Astrocyte (in vitro differentiated cells and primary cell): ENCODE results near the gene CDH22. TPM values are rescaled to one million over a fixed set of nuclear protein-coding genes. Genes with fewer than 3 reads are reported as not detected.
A peak's percentile ranks its signal among the peaks of the same experiment; 100 is the strongest.

Experiments
- DNase-seq: peaks from one replicate; pipeline ENCODE4 v3.0.0-alpha.2; 2010; ENCODE audit warnings: low read depth
- FAIRE-seq: peaks from 2 replicates; lab custom pipeline; 2011; peaks lifted over from hg19 to GRCh38; lab: Jason Lieb, UNC
- H2AFZ ChIP-seq: 2 replicates; pipeline ENCODE4 v1.6.0; 2012; ENCODE audit warnings: low read depth, low read length, inconsistent platforms
- H3K27ac ChIP-seq: 2 replicates; pipeline ENCODE4 v1.5.1; 2011; ENCODE audit warnings: low read depth, low read length, inconsistent platforms
- H3K27me3 ChIP-seq: 2 replicates; pipeline ENCODE4 v1.6.0; 2011; ENCODE audit warnings: low read length, inconsistent platforms; ENCODE audit not compliant: insufficient read depth
- H3K36me3 ChIP-seq: 2 replicates; pipeline ENCODE4 v1.5.1; 2011; ENCODE audit warnings: low read length, inconsistent platforms; ENCODE audit not compliant: insufficient read depth
- H3K4me1 ChIP-seq: 2 replicates; pipeline ENCODE4 v1.5.1; 2011; ENCODE audit warnings: low read length, inconsistent platforms; ENCODE audit not compliant: insufficient read depth
- H3K4me2 ChIP-seq: 2 replicates; pipeline ENCODE4 v1.6.0; 2012; ENCODE audit warnings: low read length, inconsistent platforms
- H3K4me3 ChIP-seq: 2 replicates; pipeline ENCODE4 v1.5.1; 2011; ENCODE audit warnings: low read depth, mild to moderate bottlenecking, low read length, inconsistent platforms; ENCODE audit not compliant: insufficient read depth
- H3K79me2 ChIP-seq: 2 replicates; pipeline ENCODE4 v1.6.0; 2012; ENCODE audit warnings: mild to moderate bottlenecking, low read length, inconsistent platforms; ENCODE audit not compliant: insufficient read depth
- H3K9ac ChIP-seq: 2 replicates; pipeline ENCODE4 v1.6.0; 2012; ENCODE audit warnings: mild to moderate bottlenecking, low read length, inconsistent platforms
- H3K9me3 ChIP-seq: 2 replicates; pipeline ENCODE4 v1.5.1; 2012; ENCODE audit warnings: low read depth, mild to moderate bottlenecking, low read length, inconsistent platforms; ENCODE audit not compliant: insufficient read depth
- H4K20me1 ChIP-seq: 2 replicates; pipeline ENCODE4 v1.6.0; 2012; ENCODE audit warnings: low read length, inconsistent platforms; ENCODE audit not compliant: insufficient read depth
- H3K27ac Mint-ChIP-seq: one replicate; pipeline ENCODE4 v1.8.0; 2021; ENCODE audit warnings: mild to moderate bottlenecking, mixed read lengths; ENCODE audit not compliant: unreplicated experiment
- H3K27me3 Mint-ChIP-seq: one replicate; pipeline ENCODE4 v1.8.0; 2021; ENCODE audit warnings: low read depth, mixed read lengths; ENCODE audit not compliant: unreplicated experiment
- H3K36me3 Mint-ChIP-seq: one replicate; pipeline ENCODE4 v1.8.0; 2021; ENCODE audit warnings: low read depth, mixed read lengths; ENCODE audit not compliant: unreplicated experiment
- H3K4me1 Mint-ChIP-seq: one replicate; pipeline ENCODE4 v1.8.0; 2021; ENCODE audit warnings: low read depth, mixed read lengths; ENCODE audit not compliant: unreplicated experiment
- H3K4me3 Mint-ChIP-seq: one replicate; pipeline ENCODE4 v1.8.0; 2021; ENCODE audit warnings: mild to moderate bottlenecking, moderate library complexity, mixed read lengths; ENCODE audit not compliant: unreplicated experiment
- H3K9me3 Mint-ChIP-seq: one replicate; pipeline ENCODE4 v1.8.0; 2021; ENCODE audit warnings: mild to moderate bottlenecking, mixed read lengths; ENCODE audit not compliant: unreplicated experiment
- EZH2 ChIP-seq: IDR thresholded peaks from 2 replicates; pipeline ENCODE4 v1.6.1; 2012; ENCODE audit warnings: mild to moderate bottlenecking, low read length, inconsistent platforms; ENCODE audit not compliant: insufficient read depth
- total RNA-seq: library from RNA; stranded (reverse); gene quantifications from 2 replicates; pipeline ENCODE4 v1.2.1, GENCODE V29; 2021
- TF ChIP-seq, protein P1 (sequence below): IDR thresholded peaks from 2 replicates; pipeline ENCODE4 v1.5.1; 2011; ENCODE audit warnings: low read depth, mild to moderate bottlenecking, inconsistent platforms, low read length, moderate library complexity; ENCODE audit not compliant: insufficient read depth

The CDH22 gene
- total RNA-seq, 1 donor from 2014 or later = not detected

DNA sequence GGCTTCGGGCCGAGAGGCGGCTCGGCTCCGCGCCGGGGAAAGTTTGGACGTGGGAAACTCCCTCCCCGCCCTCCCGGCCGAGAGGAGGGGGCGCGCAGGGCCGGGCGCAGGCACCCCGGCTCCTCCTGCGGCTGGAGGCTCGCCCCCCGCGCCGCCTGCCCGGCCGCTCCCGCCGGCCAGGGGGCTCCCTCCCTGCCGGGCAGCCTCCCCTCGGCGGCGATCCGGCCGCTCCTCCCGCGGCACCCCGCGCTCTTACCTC is 370 bp downstream of the CDH22 start:
- Mint-ChIP-seq H3K9me3 (no peaks in the 10 kb centered on the region), H3K4me3 (no peak overlapping the region), H3K4me1 (peaks cover 5% of the 10 kb centered on the region), H3K27ac (no peak overlapping the region), H3K27me3 (peaks cover 81% of the 10 kb centered on the region), H3K36me3 (no peaks in the 10 kb centered on the region)
- peaks cover 3% of the 10 kb centered on the region for H4K20me1 ChIP-seq
- H3K4me2 ChIP-seq = peak overlapping the region; percentile 76
- TF ChIP-seq, protein P1, sequence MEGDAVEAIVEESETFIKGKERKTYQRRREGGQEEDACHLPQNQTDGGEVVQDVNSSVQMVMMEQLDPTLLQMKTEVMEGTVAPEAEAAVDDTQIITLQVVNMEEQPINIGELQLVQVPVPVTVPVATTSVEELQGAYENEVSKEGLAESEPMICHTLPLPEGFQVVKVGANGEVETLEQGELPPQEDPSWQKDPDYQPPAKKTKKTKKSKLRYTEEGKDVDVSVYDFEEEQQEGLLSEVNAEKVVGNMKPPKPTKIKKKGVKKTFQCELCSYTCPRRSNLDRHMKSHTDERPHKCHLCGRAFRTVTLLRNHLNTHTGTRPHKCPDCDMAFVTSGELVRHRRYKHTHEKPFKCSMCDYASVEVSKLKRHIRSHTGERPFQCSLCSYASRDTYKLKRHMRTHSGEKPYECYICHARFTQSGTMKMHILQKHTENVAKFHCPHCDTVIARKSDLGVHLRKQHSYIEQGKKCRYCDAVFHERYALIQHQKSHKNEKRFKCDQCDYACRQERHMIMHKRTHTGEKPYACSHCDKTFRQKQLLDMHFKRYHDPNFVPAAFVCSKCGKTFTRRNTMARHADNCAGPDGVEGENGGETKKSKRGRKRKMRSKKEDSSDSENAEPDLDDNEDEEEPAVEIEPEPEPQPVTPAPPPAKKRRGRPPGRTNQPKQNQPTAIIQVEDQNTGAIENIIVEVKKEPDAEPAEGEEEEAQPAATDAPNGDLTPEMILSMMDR = no peak
- no peak for TF ChIP-seq EZH2
- FAIRE-seq = no peak
- peaks cover 2% of the 10 kb centered on the region for H3K4me1 ChIP-seq
- H3K9ac ChIP-seq = no peak overlapping the region
- no peaks in the 10 kb centered on the region for H3K79me2 ChIP-seq
- no peak overlapping the region for H3K27ac ChIP-seq
- H2AFZ ChIP-seq = no peak overlapping the region
- peaks cover 76% of the 10 kb centered on the region for H3K27me3 ChIP-seq
- no peaks in the 10 kb centered on the region for H3K36me3 ChIP-seq
- no peaks in the 10 kb centered on the region for H3K9me3 ChIP-seq
- DNase-seq = no peak
- H3K4me3 ChIP-seq = no peak overlapping the region

DNA sequence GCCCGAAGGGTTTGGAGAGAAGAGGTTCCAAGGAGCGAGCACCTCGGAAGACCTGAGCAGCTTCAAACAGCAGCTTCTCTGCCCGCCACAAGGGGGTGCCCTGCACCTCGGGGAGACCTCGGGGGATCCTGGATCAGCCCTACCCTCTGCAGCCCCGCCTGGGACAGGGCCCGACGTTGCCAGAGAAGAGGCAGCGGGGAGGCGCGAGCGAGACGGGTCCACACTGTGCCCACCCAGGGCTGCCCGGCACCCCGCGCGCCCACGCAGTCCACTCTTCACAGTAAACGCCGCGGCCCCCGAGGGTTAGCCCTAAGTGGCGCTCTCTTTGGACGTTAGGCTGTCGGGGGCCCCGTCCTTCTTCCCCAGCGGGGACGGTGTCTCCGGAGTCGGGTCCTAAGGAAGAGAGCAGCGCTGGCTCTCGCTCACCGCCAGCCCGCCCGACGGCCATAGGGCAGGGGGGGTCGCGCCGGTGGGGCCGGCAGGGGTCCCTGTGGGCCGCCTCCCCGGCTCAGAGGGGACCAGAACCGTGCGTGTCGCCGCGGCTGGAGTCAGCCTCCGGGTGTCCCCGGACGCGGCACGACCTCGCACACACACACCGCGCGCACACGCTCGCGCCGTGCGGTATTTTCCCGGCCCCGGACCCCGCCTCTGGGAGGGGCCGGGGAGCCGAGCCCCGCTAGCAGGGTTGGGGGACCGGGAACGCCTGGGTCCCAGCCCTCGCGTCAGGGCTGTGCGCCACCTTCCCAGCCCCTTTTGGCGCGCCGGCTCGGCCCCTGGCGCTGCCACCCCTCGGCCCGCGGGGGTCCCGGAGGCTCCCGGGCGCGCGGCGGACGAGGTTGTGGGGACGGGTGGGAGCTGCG is 929 bp downstream of the CDH22 start:
- Histone ChIP-seq H3K9me3 (no peaks in the 10 kb centered on the region), H3K9ac (no peak overlapping the region), H3K4me1 (peaks cover 2% of the 10 kb centered on the region), H3K4me2 (peak overlapping the region; percentile 76), H3K27me3 (peaks cover 74% of the 10 kb centered on the region), H3K79me2 (no peaks in the 10 kb centered on the region), H3K36me3 (no peaks in the 10 kb centered on the region), H2AFZ (no peak overlapping the region), H4K20me1 (peaks cover 3% of the 10 kb centered on the region), H3K27ac (no peak overlapping the region), H3K4me3 (no peak overlapping the region)
- H3K27ac Mint-ChIP-seq = no peak overlapping the region
- TF ChIP-seq, protein P1 = peak; percentile 49
- TF ChIP-seq EZH2 = peak; percentile 99
- H3K36me3 Mint-ChIP-seq = no peaks in the 10 kb centered on the region
- FAIRE-seq (no peak), DNase-seq (peak; percentile 4)
- H3K9me3 Mint-ChIP-seq = no peaks in the 10 kb centered on the region
- peaks cover 5% of the 10 kb centered on the region for H3K4me1 Mint-ChIP-seq
- peak overlapping the region; percentile 69 for H3K4me3 Mint-ChIP-seq
- H3K27me3 Mint-ChIP-seq = peaks cover 84% of the 10 kb centered on the region

DNA sequence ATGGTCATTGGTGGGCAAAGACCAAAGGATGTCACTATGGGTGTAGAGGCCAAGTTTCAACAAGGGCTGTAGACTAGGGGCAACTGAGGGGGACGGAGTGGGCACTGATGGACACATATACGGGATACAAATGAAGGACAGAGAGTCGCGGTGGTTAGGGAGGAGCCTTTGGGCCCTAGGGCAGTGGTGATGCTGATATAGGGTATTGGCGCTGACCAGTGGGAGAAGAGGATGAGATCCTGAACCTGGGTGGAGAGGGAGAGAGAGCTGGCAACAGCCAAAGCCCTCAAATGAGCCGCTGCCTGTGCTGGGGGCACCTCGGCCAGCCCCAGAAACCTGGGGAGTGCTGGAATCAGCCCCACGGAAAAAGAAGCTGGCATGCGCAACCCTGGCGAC is 1.6 kb downstream of the CDH22 start:
- Mint-ChIP-seq H3K36me3 (no peaks in the 10 kb centered on the region), H3K9me3 (no peaks in the 10 kb centered on the region), H3K4me3 (peak overlapping the region; percentile 69), H3K27ac (no peak overlapping the region), H3K27me3 (peaks cover 84% of the 10 kb centered on the region), H3K4me1 (peaks cover 2% of the 10 kb centered on the region)
- FAIRE-seq = no peak
- no peak overlapping the region for H2AFZ ChIP-seq
- no peak overlapping the region for H3K4me3 ChIP-seq
- DNase-seq = no peak
- no peak overlapping the region for H3K4me2 ChIP-seq
- H3K79me2 ChIP-seq = no peaks in the 10 kb centered on the region
- TF ChIP-seq, protein P1 = no peak
- no peak for TF ChIP-seq EZH2
- H3K9ac ChIP-seq = no peak overlapping the region
- H3K27ac ChIP-seq = no peak overlapping the region
- H3K27me3 ChIP-seq = peaks cover 69% of the 10 kb centered on the region
- H3K9me3 ChIP-seq = no peaks in the 10 kb centered on the region
- H3K36me3 ChIP-seq = no peaks in the 10 kb centered on the region
- peaks cover 3% of the 10 kb centered on the region for H4K20me1 ChIP-seq
- peaks cover 2% of the 10 kb centered on the region for H3K4me1 ChIP-seq
